ENCODE results near the gene IFNA7.
"Not testable (repeated sequence)": the region's sequence is repeated elsewhere in the genome, so short reads cannot be mapped to it uniquely, and the experiment has no call there.

Gene IFNA7

DNA sequence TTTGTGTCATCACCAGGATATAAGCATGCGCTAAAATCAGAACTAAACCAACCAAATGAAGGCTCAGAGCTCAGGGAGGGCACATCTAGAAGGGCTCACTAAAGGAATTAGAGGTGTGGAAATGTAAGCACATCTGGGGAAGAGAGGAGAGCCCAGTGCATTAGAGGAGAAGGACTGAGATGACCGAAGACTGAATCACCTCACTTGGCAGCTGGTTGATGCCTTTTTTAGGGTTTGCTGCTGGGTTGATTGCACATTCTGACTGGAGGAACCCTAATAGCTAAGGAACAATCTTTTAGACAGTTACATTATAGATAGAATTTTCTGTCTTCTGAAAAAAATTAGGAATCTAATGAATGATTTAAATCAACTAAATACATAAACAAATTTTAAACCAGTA, 27.3 kb downstream of the IFNA7 start:
- no peak for DNase-seq

DNA sequence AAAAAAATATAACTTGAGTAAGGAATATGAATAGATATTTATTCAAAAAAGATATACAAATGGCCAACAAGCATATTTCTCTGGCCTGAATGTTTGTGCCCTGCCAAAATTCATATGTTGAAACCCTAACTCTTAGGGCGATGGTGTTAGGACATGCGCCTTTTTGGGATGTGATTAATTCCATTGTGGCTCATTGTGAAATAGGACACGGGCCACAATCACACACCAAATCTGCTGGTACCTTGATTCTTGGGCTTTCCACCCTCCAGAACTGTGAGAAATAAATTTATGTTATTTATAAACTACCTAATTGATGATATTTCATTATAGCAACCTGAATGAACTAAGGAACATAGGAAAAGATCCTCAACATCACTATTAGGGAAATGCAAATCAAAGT, 29.8 kb downstream of the IFNA7 start:
- no peak for DNase-seq

DNA sequence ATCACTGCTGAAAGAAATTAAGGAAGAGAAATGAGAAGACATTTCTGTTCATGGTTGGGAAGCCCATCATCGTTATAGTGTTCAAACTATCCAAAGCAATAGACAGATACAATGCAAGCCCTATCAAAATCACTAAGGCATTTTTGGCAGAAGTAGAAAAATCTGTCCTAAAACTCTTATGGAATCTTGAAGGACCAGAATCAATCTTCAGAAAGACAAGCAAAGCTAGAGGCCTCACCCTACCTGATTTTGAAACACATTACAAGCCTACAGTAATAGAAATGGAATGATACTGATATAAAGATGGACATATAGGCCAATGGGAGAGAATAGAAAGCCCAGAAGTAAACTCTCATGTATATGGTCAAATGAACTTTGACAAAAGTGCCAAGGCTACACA, 30.7 kb downstream of the IFNA7 start:
- DNase-seq: no peak

DNA sequence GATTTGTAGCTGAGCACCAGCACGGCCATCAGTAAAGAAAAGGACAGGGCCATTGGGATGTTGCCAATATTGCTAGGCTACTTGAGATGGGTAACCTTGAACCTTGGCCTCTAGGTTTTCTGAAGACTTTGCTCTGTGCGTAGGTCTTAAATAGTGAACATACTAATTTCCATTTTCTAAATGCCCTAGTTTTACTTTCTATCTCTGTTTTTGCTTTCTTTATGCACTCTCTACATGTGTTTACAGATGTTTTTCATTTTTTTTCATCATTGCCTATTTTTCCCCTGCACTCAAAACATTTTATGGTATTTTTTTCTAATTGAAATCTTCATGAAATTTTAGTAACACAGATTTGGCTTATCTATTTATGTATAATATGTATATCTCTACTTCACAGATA, 35.4 kb downstream of the IFNA7 start, which contains the start of gene IFNA21:
Gene IFNA21 (minus strand): TSS at position 101 of the 400 bp plus-strand sequence. CDS start 48 bp downstream, at position 53.
- DNase-seq: not testable (repeated sequence)

DNA sequence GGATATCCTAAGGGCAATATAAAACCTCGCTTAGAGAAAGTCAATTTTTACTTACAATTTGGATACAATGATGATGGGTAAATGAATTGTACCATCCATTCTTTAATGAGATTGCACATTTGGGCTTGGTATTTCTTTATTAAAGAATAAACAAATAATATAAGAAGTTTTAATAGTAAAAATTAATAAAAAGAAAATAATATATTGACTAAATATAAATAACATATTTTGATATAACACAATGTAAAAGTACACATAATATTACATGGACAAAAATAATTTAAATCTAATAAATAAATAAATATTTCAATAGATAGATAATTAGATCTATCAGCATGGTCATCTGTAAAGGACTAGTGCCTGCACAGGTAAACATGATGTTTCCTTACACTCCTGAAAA, 36.5 kb downstream of the IFNA7 start:
- no peak for DNase-seq

DNA sequence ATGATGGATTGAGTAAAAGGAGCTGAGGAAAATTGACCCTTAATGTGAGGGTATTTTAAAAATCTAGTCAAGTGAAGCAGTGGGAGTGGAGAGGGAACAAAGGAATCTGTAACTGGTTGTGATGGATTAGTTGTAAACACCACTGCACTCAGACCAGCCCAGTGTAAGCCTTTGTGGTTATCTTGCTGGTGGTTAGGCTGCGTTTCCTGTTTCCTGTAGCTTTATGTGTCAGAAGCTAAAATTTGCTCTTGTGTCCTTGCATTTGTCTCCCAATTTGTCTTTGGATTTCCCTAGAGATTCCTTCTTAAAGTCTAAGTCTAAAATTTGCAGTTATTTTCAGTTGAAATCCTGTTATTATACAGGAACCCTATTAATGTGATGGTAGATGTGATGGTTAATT, 41.8 kb downstream of the IFNA7 start:
- DNase-seq: no peak

DNA sequence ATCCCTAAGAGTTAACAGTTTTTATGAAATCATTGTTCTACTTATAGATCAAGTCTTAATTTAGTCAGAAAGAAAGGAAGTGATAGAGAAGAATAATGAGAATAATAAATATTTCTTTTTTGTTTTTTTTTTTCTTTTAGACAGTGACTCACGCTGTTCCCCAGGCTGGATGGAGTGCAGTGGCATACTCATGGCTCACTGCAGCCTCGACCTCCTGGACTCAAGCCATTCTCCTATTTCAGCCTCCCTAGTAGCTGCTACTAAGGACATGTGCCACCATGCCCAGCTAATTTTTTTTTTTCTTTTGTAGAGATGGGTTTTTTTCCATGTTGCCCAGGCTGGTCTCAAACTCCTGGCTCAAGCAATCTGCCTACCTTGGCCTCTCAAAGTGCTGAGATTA, 46.5 kb downstream of the IFNA7 start:
- DNase-seq: no peak

DNA sequence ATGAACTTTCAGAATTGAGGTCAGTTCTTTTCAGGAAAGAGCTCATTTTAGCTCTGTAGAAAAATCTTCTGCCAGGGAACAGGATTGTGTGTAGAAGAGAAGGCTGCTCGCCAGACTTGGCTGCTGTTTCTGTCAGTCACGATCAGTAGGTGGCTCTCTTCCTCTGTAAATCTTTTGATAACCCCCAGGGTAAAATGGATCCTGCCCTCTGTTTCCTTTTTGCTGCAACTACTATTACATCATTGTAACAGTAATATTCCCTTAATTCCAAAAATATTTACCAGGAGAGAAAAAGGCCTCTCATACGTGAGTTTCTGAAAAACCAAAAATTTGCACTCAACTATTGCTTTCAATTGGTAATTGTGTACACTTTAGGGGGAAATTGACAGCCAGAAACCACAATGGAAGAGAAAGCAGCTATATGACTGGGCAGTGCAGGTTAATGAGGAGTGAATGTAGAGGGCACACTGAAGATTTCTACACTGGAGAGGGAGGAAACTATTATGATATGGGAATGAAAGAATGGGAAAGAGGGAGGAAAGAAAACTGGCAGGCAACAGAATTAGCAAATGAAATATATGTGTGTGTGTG, 47.9 kb downstream of the IFNA7 start:
- no peak for DNase-seq

DNA sequence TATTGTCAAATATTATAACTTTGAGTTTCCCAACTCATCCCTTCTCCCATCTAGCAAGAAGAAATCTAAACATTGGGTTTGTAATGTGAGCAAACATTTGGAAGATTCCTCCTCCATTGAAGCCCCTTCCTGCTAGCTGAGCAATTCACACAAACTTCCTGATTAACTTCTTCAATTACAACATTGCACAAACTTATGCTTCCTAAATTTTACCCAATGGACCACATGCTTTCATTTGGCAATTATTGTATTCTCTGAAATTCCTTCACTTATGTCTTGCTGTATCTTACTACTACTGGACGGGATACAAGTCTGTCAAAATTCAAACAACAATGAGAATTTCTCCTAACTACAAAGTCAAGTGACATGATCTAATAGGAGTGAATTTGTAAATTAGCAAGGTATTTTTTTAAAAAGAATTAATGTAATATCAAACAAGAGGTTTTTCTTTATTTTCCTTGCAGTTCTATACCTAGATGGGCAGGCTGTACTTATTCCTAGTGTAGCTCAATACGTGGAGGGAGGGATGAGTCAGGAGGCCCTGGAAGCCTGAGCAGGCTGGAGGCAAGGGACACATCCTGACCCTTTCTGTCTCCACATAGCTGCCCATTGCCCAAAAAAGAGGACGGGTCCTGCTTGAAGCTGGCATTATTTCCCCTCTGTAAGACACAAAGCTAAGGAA, 48.5 kb downstream of the IFNA7 start:
- DNase-seq: no peak

All from NCI-H187 treated with DMSO at 0.1 percent for 48 hours (cell line).